Natural killer cell (primary cell): ENCODE data around the gene GTF2H2. TPM values are rescaled to one million over a fixed set of nuclear protein-coding genes. Genes with fewer than 3 reads are reported as not detected.
"Not testable (repeated sequence)": the region's sequence is repeated elsewhere in the genome, so short reads cannot be mapped to it uniquely, and the experiment has no call there.

Source experiments
- ATAC-seq, 3 donors: fragments of 150-1000 bp in 2 of 3; fragments of 200-7000 bp in 1 of 3; cut with Tn5 transposase; 1 replicate in 1 of 3; 2 replicates in 2 of 3; pipeline ENCODE4 v1.10.0; 2021; ENCODE audit warnings: mild to moderate bottlenecking in 2 of 3, moderate library complexity in 2 of 3
- DNase-seq, 2 donors: peaks; one replicate each; pipeline versions ENCODE4 v3.0.0 to v3.0.0-alpha.2; 2013 to 2021; ENCODE audit warnings: mixed read lengths in 1 of 2
- H3K27ac ChIP-seq: one replicate; pipeline ENCODE4 v1.5.1; 2013; ENCODE audit warnings: mild to moderate bottlenecking, low read length
- H3K27me3 ChIP-seq: one replicate; pipeline ENCODE4 v1.6.1; 2013; ENCODE audit warnings: low read length; ENCODE audit not compliant: control insufficient read depth, insufficient read depth
- H3K36me3 ChIP-seq: one replicate; pipeline ENCODE4 v1.6.1; 2013; ENCODE audit warnings: low read length; ENCODE audit not compliant: control insufficient read depth, insufficient read depth
- H3K4me1 ChIP-seq: one replicate; pipeline ENCODE4 v1.6.1; 2013; ENCODE audit warnings: low read length; ENCODE audit not compliant: control insufficient read depth, insufficient read depth
- H3K4me3 ChIP-seq: one replicate; pipeline ENCODE4 v1.5.1; 2013; ENCODE audit warnings: low read length
- H3K9me3 ChIP-seq: one replicate; pipeline ENCODE4 v1.6.1; 2013; ENCODE audit warnings: low read length; ENCODE audit not compliant: control insufficient read depth, insufficient read depth
- H3K27ac Mint-ChIP-seq, 2 donors: one replicate each; pipeline ENCODE4 v1.8.0; 2022; ENCODE audit warnings: mild to moderate bottlenecking in 2 of 2, mixed read lengths in 2 of 2, moderate library complexity in 1 of 2
- H3K27me3 Mint-ChIP-seq, 2 donors: one replicate each; pipeline ENCODE4 v1.8.0; 2022; ENCODE audit warnings: low read depth in 2 of 2, mixed read lengths in 2 of 2
- H3K36me3 Mint-ChIP-seq: one replicate; pipeline ENCODE4 v1.8.0; 2022; ENCODE audit warnings: mixed read lengths
- H3K4me1 Mint-ChIP-seq, 2 donors: one replicate each; pipeline ENCODE4 v1.8.0; 2022; ENCODE audit warnings: mixed read lengths in 2 of 2
- H3K4me3 Mint-ChIP-seq: one replicate; pipeline ENCODE4 v1.8.0; 2022; ENCODE audit warnings: mild to moderate bottlenecking, moderate library complexity, mixed read lengths
- H3K9me3 Mint-ChIP-seq, 2 donors: one replicate each; pipeline ENCODE4 v1.8.0; 2022; ENCODE audit warnings: mixed read lengths in 2 of 2
- WGBS: methylation state at CpG from one replicate; pipeline ENCODE4 v1.1.7; 2013; ENCODE audit warnings: missing lambda C conversion rate; ENCODE audit not compliant: insufficient coverage; 5-methylcytosine and 5-hydroxymethylcytosine counted together
- intact Hi-C: fragments of 100-400 bp; cut with micrococcal nuclease; formaldehyde crosslinking; loops from one replicate; pipeline ENCODE4 v1.14.2; 2022
- total RNA-seq, 4 donors: library from RNA; stranded (reverse); fragments of 120-200 nt in 1 of 4; gene quantifications; one replicate each; pipeline versions ENCODE4 v1.2.3 to v1.2.4, GENCODE V29; 2013 to 2022
- TF ChIP-seq, protein P1 (sequence below): fragments of 200-600 bp; IDR thresholded peaks from one replicate; pipeline ENCODE4 v1.8.0; 2022; ENCODE audit warnings: antibody characterized with exemption

The GTF2H2 gene
- total RNA-seq, 3 donors from 2014 or later (not counting 1 experiment from before 2014, with no cell fraction given), result 11.4 to 19.8 (median 15.8) TPM

DNA sequence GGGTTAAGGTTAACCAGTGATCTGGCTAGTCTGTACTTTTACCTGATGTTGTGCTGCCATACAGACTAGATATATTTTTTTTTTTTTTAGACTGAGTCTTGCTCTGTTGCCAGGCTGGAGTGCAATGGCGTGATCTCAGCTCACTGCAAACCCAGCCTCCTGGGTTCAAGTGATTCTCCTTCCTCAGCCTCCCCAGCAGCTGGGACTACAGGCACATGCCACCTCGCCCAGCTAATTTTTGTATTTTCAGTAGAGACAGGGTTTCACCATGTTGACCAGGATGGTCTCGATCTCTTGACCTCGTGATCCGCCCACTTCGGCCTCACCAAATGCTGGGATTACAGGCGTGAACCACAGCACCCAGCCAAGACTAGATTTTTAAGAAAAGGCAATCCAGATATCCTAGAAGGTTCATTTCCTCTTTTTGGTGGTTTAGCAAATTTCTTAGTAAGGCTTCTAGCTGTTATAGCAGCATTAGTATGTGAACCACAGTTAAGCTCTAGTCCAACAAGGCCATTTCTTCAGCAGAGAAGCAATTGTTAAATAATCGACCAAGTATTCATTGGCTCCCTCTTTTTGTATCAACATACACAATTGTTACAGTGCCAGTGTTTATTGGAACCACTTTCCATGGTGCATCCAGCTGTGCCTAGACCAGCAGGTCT is 42.1 kb downstream of the GTF2H2 start, which contains the start of gene NAIP:
TSS of gene NAIP (minus strand) at position 51 of the 665 bp plus-strand sequence. CDS start 12,424 bp downstream, outside the sequence.
- ATAC-seq, H3K27me3 Mint-ChIP-seq, H3K27me3 ChIP-seq, H3K27ac Mint-ChIP-seq, H3K4me3 ChIP-seq, H3K9me3 ChIP-seq, H3K9me3 Mint-ChIP-seq, H3K36me3 Mint-ChIP-seq, H3K4me3 Mint-ChIP-seq, H3K36me3 ChIP-seq, DNase-seq, intact Hi-C loops, H3K27ac ChIP-seq, H3K4me1 ChIP-seq, H3K4me1 Mint-ChIP-seq: not testable (repeated sequence)
- no CpG with 5 or more reads among the region's 8 CpGs for WGBS

DNA sequence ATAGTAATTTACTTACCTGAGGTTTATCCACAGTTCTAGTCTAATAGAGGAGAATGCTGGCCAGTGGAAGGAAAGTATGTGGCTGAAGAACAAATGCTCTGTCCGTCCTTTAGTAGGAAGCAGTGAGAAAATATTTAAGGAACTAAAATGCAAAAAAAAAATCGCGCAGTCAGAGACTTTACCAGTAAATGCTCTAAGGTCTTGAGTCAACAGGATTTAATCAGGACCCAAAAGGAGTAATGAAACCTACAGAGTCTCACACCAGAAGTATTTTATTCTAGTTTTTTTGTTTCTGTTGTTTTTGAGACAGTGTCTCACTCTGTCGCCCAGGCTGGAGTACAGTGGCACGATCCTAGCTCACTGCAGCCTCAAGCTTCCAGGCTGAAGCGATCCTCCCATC is 46.8 kb downstream of the GTF2H2 start:
- H3K27ac Mint-ChIP-seq, intact Hi-C loops, H3K27ac ChIP-seq, H3K4me3 ChIP-seq, H3K9me3 Mint-ChIP-seq, H3K27me3 Mint-ChIP-seq, H3K36me3 ChIP-seq, DNase-seq, H3K36me3 Mint-ChIP-seq, H3K4me3 Mint-ChIP-seq, H3K9me3 ChIP-seq, ATAC-seq, H3K4me1 ChIP-seq, H3K27me3 ChIP-seq, H3K4me1 Mint-ChIP-seq: not testable (repeated sequence)
- no CpG with 5 or more reads among the region's 6 CpGs for WGBS

DNA sequence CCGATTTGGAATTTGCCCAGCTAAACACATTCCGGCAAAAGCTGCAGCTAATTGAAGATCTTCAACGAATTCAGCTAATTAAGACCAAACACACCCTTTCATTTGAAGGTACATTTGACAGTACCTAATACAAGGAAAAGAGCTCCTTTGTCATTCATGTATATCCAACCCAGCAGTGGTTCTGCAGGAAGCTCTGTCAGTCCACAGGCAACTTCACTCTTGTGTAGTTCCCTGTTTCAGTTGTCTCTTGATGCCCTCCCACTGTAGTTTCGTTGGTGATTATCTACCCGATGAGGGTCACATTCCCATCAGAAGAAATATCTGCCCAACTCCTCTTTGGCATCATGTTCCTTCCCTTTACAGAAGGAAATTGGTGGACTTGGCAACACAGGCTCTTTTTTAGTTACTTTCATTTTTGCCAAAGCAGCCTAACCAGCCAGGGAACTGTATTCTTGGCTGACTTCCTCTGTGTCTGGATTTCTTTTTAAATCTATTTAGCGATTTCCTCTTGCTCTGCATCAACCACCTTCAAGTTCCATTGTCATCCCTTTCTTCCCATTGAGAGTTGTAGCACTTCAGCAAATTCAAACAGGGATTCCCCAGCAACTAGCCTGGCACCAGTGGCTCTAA is 49.0 kb downstream of the GTF2H2 start:
- H3K27me3 ChIP-seq, H3K27me3 Mint-ChIP-seq, H3K9me3 Mint-ChIP-seq, ATAC-seq, intact Hi-C loops, H3K4me1 Mint-ChIP-seq, H3K4me3 Mint-ChIP-seq, H3K27ac ChIP-seq, H3K9me3 ChIP-seq, H3K36me3 Mint-ChIP-seq, H3K36me3 ChIP-seq, DNase-seq, H3K4me1 ChIP-seq, H3K27ac Mint-ChIP-seq, H3K4me3 ChIP-seq: not testable (repeated sequence)
- no CpG with 5 or more reads among the region's 6 CpGs for WGBS

DNA sequence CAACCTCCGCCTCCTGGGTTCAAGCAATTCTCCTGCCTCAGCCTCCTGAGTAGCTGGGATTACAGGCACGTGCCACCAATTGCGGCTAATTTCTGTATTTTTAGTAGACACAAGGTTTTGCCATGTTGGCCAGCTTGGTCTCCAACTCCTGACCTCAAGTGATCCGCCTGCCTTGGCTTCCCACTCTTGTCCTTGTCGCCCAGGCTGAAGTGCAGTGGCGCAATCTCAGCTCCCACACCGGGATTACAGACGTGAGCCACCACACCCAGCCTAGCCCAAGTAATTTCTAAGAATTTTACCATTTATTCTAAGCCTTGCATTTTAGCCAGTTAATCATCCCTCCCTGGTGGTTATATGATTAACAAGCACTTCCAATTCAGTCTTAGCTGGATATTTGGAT is 53.3 kb downstream of the GTF2H2 start:
- intact Hi-C loops, result no loop called here
- no peaks in the 10 kb centered on the region for H3K36me3 Mint-ChIP-seq
- no peaks in the 10 kb centered on the region for H3K4me1 Mint-ChIP-seq
- H3K4me3 Mint-ChIP-seq, result no peak overlapping the region
- H3K9me3 Mint-ChIP-seq, result no peaks in the 10 kb centered on the region
- no peaks in the 10 kb centered on the region for H3K4me1 ChIP-seq
- H3K4me3 ChIP-seq, result no peak overlapping the region
- H3K27me3 Mint-ChIP-seq, result no peaks in the 10 kb centered on the region
- ATAC-seq (no peak), DNase-seq (no peak)
- WGBS, result 92% methylated on average over 8 of the region's 8 CpGs
- H3K36me3 ChIP-seq, result no peaks in the 10 kb centered on the region
- H3K27me3 ChIP-seq, result no peaks in the 10 kb centered on the region
- TF ChIP-seq, protein P1, sequence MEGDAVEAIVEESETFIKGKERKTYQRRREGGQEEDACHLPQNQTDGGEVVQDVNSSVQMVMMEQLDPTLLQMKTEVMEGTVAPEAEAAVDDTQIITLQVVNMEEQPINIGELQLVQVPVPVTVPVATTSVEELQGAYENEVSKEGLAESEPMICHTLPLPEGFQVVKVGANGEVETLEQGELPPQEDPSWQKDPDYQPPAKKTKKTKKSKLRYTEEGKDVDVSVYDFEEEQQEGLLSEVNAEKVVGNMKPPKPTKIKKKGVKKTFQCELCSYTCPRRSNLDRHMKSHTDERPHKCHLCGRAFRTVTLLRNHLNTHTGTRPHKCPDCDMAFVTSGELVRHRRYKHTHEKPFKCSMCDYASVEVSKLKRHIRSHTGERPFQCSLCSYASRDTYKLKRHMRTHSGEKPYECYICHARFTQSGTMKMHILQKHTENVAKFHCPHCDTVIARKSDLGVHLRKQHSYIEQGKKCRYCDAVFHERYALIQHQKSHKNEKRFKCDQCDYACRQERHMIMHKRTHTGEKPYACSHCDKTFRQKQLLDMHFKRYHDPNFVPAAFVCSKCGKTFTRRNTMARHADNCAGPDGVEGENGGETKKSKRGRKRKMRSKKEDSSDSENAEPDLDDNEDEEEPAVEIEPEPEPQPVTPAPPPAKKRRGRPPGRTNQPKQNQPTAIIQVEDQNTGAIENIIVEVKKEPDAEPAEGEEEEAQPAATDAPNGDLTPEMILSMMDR, result no peak
- H3K9me3 ChIP-seq, result no peaks in the 10 kb centered on the region
- H3K27ac Mint-ChIP-seq, result no peak overlapping the region
- no peak overlapping the region for H3K27ac ChIP-seq

DNA sequence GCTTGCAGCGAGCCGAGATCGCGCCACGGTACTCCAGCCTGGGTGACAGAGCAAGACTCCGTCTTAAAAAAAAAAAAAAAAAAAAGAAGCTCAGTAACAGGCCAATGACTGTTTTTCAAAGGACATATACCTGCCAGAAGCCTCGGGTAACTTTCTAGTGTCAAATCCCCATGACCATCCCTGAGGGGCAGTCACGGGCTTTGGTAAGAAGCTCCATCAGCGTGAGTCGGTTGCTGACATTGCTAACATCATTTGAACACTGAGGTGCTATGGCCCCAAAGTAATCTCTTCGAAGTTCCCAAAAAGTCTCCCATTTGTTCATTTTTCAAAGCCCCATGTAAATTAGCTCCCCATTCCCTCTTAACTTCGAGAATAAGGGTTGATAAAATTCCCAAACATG is 53.9 kb downstream of the GTF2H2 start:
- no peaks in the 10 kb centered on the region for H3K4me1 Mint-ChIP-seq
- no peaks in the 10 kb centered on the region for H3K27me3 ChIP-seq
- H3K9me3 ChIP-seq, result no peaks in the 10 kb centered on the region
- ATAC-seq, result no peak
- H3K4me1 ChIP-seq, result no peaks in the 10 kb centered on the region
- H3K9me3 Mint-ChIP-seq, result no peaks in the 10 kb centered on the region
- no peaks in the 10 kb centered on the region for H3K36me3 Mint-ChIP-seq
- no peak for DNase-seq
- no peaks in the 10 kb centered on the region for H3K36me3 ChIP-seq
- H3K27me3 Mint-ChIP-seq, result no peaks in the 10 kb centered on the region
- 94% methylated on average over 12 of the region's 12 CpGs for WGBS
- H3K4me3 Mint-ChIP-seq, result no peak overlapping the region
- H3K4me3 ChIP-seq, result no peak overlapping the region
- H3K27ac ChIP-seq, result no peak overlapping the region
- TF ChIP-seq, protein P1, result no peak
- intact Hi-C loops, result no loop called here
- H3K27ac Mint-ChIP-seq, result no peak overlapping the region
